K562 (cell line): Measurements from ENCODE around the gene NKG7. TPM values are rescaled to one million over a fixed set of nuclear protein-coding genes. Genes with fewer than 3 reads are reported as not detected.
A peak's percentile ranks its signal among the peaks of the same experiment; 100 is the strongest.

ENCODE experiments used
- AFF4 ChIP-seq: sonication (generic); formaldehyde crosslinking; IDR thresholded peaks from 2 replicates; pipeline ENCODE4 v1.8.0; 2023; ENCODE audit warnings: mild to moderate bottlenecking, missing genetic modification reagents
- ARNT ChIP-seq, 2 experiments: fragments of 450-650 bp; IDR thresholded peaks; 2 replicates each; pipeline ENCODE4 v1.6.1; 2016; ENCODE audit warnings: mild to moderate bottlenecking in 1 of 2
- CBX1 ChIP-seq: sonication (generic); IDR thresholded peaks from 2 replicates; pipeline ENCODE4 v1.6.1; 2016; ENCODE audit warnings: antibody characterized with exemption, low read depth, mild to moderate bottlenecking
- CCNT2 ChIP-seq: IDR thresholded peaks from 2 replicates; pipeline ENCODE4 v1.6.1; 2011; ENCODE audit warnings: borderline replicate concordance, low read depth, mild to moderate bottlenecking, moderate library complexity, mixed read lengths, low read length; ENCODE audit not compliant: insufficient read length; ENCODE audit errors: extremely low read depth
- CEBPG ChIP-seq, 3 experiments: fragments of 200-800 bp in 1 of 3; sonication (Bioruptor generic) in 1 of 3; sonication (generic) in 1 of 3; formaldehyde crosslinking in 1 of 3; IDR thresholded peaks in 2 of 3; conservative IDR thresholded peaks in 1 of 3; 2 replicates each; pipeline versions ENCODE4 v1.6.1 to v1.8.0; 2016 to 2022; ENCODE audit warnings: missing compliant biosample characterization in 2 of 3, missing genetic modification characterization in 2 of 3, mild to moderate bottlenecking in 1 of 3, missing genetic modification reagents in 1 of 3
- ETV5 ChIP-seq: sonication (generic); formaldehyde crosslinking; IDR thresholded peaks from 2 replicates; pipeline ENCODE4 v1.4.0; 2020; ENCODE audit warnings: low read depth, mild to moderate bottlenecking, missing genetic modification reagents
- GATA2 ChIP-seq: sonication (generic); formaldehyde crosslinking; IDR thresholded peaks from 2 replicates; pipeline ENCODE4 v1.4.0; 2020; ENCODE audit warnings: mild to moderate bottlenecking, missing genetic modification reagents
- GTF2B ChIP-seq: IDR thresholded peaks from 2 replicates; pipeline ENCODE4 v1.6.1; 2011; ENCODE audit not compliant: insufficient read length; ENCODE audit errors: extremely low read depth
- HDAC3 ChIP-seq: fragments of 450-650 bp; IDR thresholded peaks from 2 replicates; pipeline ENCODE4 v1.6.1; 2018; ENCODE audit warnings: borderline replicate concordance, mild to moderate bottlenecking, moderate library complexity; ENCODE audit not compliant: partially characterized antibody
- HDAC8 ChIP-seq: fragments of 450-650 bp; IDR thresholded peaks from 2 replicates; pipeline ENCODE4 v1.6.1; 2016; ENCODE audit warnings: mild to moderate bottlenecking, missing genetic modification characterization, moderate library complexity, missing compliant biosample characterization
- HIVEP1 ChIP-seq: fragments of 250-450 bp; sonication (Bioruptor Pico); IDR thresholded peaks from 2 replicates; pipeline ENCODE4 v1.4.0; 2020; ENCODE audit warnings: mild to moderate bottlenecking
- NR4A1 ChIP-seq, 2 experiments: fragments of 250-450 bp in 1 of 2; fragments of 450-650 bp in 1 of 2; sonication (Bioruptor Pico) in 1 of 2; IDR thresholded peaks; 2 replicates each; pipeline versions ENCODE4 v1.4.0 to v1.6.1; 2016 to 2020; ENCODE audit warnings: mild to moderate bottlenecking in 2 of 2, missing compliant biosample characterization in 1 of 2, missing genetic modification characterization in 1 of 2, moderate library complexity in 1 of 2
- POLR2A ChIP-seq: fragments of 450-650 bp; conservative IDR thresholded peaks from 2 replicates; pipeline ENCODE4 v1.6.1; 2016
- PTTG1 ChIP-seq: fragments of 450-650 bp; IDR thresholded peaks from 2 replicates; pipeline ENCODE4 v1.6.1; 2016; ENCODE audit warnings: low read depth, mild to moderate bottlenecking, missing genetic modification characterization, missing compliant biosample characterization
- RCOR1 ChIP-seq, 2 experiments: IDR thresholded peaks; 2 replicates each; pipeline ENCODE4 v1.6.1; 2012; ENCODE audit warnings: low read depth in 2 of 2, low read length in 2 of 2, borderline replicate concordance in 1 of 2, improper control_type of control experiment in 1 of 2
- SMARCB1 ChIP-seq: IDR thresholded peaks from 2 replicates; pipeline ENCODE4 v1.6.1; 2011; ENCODE audit warnings: improper control_type of control experiment, low read depth; ENCODE audit not compliant: insufficient read length
- ZHX1 ChIP-seq: fragments of 150-350 bp; conservative IDR thresholded peaks from 2 replicates; pipeline ENCODE4 v1.6.1; 2014; ENCODE audit warnings: low read length
- ZNF143 ChIP-seq: sonication (generic); formaldehyde crosslinking; IDR thresholded peaks from 2 replicates; pipeline ENCODE4 v1.9.0; 2022; ENCODE audit warnings: mild to moderate bottlenecking, missing genetic modification reagents
- ZNF24 ChIP-seq: fragments of 450-650 bp; IDR thresholded peaks from 2 replicates; pipeline ENCODE4 v1.6.1; 2016
- polyA plus RNA-seq, 8 experiments: library from polyadenylated mRNA; depleted of rRNA in 4 of 8; stranded (reverse) in 5 of 8; unstranded in 3 of 8; fragments of >200 nt; fragmentation: Nextera tagmentation in 2 of 8; fragmentation: Illumina TruSeq in 1 of 8; extraction: Ambion mirVana in 2 of 8; extraction: Trizol in 1 of 8; gene quantifications; 2 replicates each; pipeline versions ENCODE4 v1.2.1 to v1.2.3, GENCODE V29; 2011 to 2014; ENCODE audit warnings: inconsistent platforms in 1 of 8, missing spikeins in 1 of 8
- total RNA-seq, 7 experiments: library from RNA; depleted of rRNA in 6 of 7; stranded (reverse); fragments of >200 nt in 6 of 7; fragmentation: Illumina TruSeq in 2 of 7; extraction: Trizol in 2 of 7; gene quantifications; 2 replicates each; pipeline versions ENCODE4 v1.2.1 to v1.2.3, GENCODE V29; 2011 to 2021; ENCODE audit warnings: low replicate concordance in 1 of 7

The NKG7 gene
- total and polyA plus RNA-seq, 9 of the 15 experiments (the other 6 are each of a cell fraction or from before 2014, with no cell fraction given), result 0.30 to 0.70 (median 0.51) TPM; not detected in 2

- no peak for TF ChIP-seq HIVEP1
- no peak for TF ChIP-seq CEBPG (CRISPR knock-in tag; IDR thresholded peaks at IDR 0.05)
- no peak for TF ChIP-seq CEBPG (tag; conservative IDR thresholded peaks at IDR 0.05 in 1 of 2, IDR thresholded peaks at IDR 0.05 in 1 of 2)
- no peak for TF ChIP-seq PTTG1 (tag)
- peak; percentile 24 for TF ChIP-seq CCNT2
- TF ChIP-seq NR4A1 (CRISPR knock-in tag; IDR thresholded peaks at IDR 0.05), result no peak
- 0 out of 2 replicates have a peak, but pooled peaks have one; percentile 18 for TF ChIP-seq NR4A1 (tag; IDR thresholded peaks at IDR 0.05)
- TF ChIP-seq ZNF143 (CRISPR knock-in tag), result no peak
- no peak for TF ChIP-seq HDAC8 (tag)
- peak; percentile 87 for TF ChIP-seq GTF2B
- TF ChIP-seq HDAC3, result no peak
- peak; percentile 97 for TF ChIP-seq POLR2A
- TF ChIP-seq SMARCB1, result no peak
- TF ChIP-seq ZHX1, result no peak
- TF ChIP-seq CBX1, result 0 out of 2 replicates have a peak, but pooled peaks have one; percentile 38
- no peak for TF ChIP-seq RCOR1 (IDR thresholded peaks at IDR 0.05; ENCODE audit: borderline replicate concordance in 1 of 2, low read depth in 2 of 2, low read length in 2 of 2)
- no peak for TF ChIP-seq GATA2
- TF ChIP-seq ARNT (IDR thresholded peaks at IDR 0.05), result 0 out of 4 replicates have a peak, but pooled peaks have one; percentile 39 to 62
- no peak for TF ChIP-seq ZNF24
- TF ChIP-seq ETV5, result 0 out of 2 replicates have a peak, but pooled peaks have one; percentile 27
- TF ChIP-seq AFF4 (CRISPR knock-in tag), result no peak
These were observed 5.8 kb downstream of the NKG7 start (continued) for GRCh38 chr19:51366389-51367254.
